GM19035 (cell line): ENCODE data around the gene KCNJ18.
"Not testable (repeated sequence)": the region's sequence is repeated elsewhere in the genome, so short reads cannot be mapped to it uniquely, and the experiment has no call there.

Source experiments
- ATAC-seq: cut with Tn5 transposase; IDR thresholded peaks from one replicate; pipeline ENCODE4 v1.9.1; 2021; ENCODE audit not compliant: unreplicated experiment

The KCNJ18 gene

GRCh38 chr17:21751111-21751510 is 58.8 kb downstream of the KCNJ18 start:
- not testable (repeated sequence) for ATAC-seq
